ENCODE data around the gene ZKSCAN1.
"Not testable (repeated sequence)": the region's sequence is repeated elsewhere in the genome, so short reads cannot be mapped to it uniquely, and the experiment has no call there.

The ZKSCAN1 gene

GRCh38 chr7:100015232-100016214 lies at the start of gene ZKSCAN1:
TSS of gene ZKSCAN1 (plus strand) at chr7:100015596. CDS start at chr7:100023507, 7,911 bp downstream.
- DNase-seq: peak; percentile 92

GRCh38 chr7:99969298-99969697 lies 46.1 kb upstream of the ZKSCAN1 start:
- no peak for DNase-seq

- DNase-seq: not testable (repeated sequence)
Measured at GRCh38 chr7:99969813-99970212, 45.6 kb upstream of the ZKSCAN1 start.

- DNase-seq: no peak
Measured at GRCh38 chr7:99971242-99971641, 44.2 kb upstream of the ZKSCAN1 start.

GRCh38 chr7:99973817-99974216 lies 41.6 kb upstream of the ZKSCAN1 start:
- not testable (repeated sequence) for DNase-seq

- no peak for DNase-seq
Measured at GRCh38 chr7:99974681-99975080, 40.7 kb upstream of the ZKSCAN1 start.

- DNase-seq: no peak
Measured at GRCh38 chr7:99975782-99976521, 39.4 kb upstream of the ZKSCAN1 start, which contains the start of gene AZGP1. TSS of gene AZGP1 (minus strand) at chr7:99976031. CDS start at chr7:99976020, 11 bp downstream.

- DNase-seq: no peak
Measured at GRCh38 chr7:99976626-99977025, 38.8 kb upstream of the ZKSCAN1 start.

GRCh38 chr7:99979814-99980225 lies 35.6 kb upstream of the ZKSCAN1 start:
- not testable (repeated sequence) for DNase-seq

GRCh38 chr7:99980448-99980872 lies 34.9 kb upstream of the ZKSCAN1 start:
- not testable (repeated sequence) for DNase-seq

GRCh38 chr7:99981066-99981465 lies 34.3 kb upstream of the ZKSCAN1 start:
- DNase-seq: not testable (repeated sequence)

- no peak for DNase-seq
Measured at GRCh38 chr7:99984593-99984992, 30.8 kb upstream of the ZKSCAN1 start.

GRCh38 chr7:99987306-99987705 lies 28.1 kb upstream of the ZKSCAN1 start:
- DNase-seq: not testable (repeated sequence)

- no peak for DNase-seq
Measured at GRCh38 chr7:99987846-99988245, 27.6 kb upstream of the ZKSCAN1 start.

- no peak for DNase-seq
Measured at GRCh38 chr7:99990460-99990852, 24.9 kb upstream of the ZKSCAN1 start.

GRCh38 chr7:99991543-99991942 lies 23.9 kb upstream of the ZKSCAN1 start:
- DNase-seq: not testable (repeated sequence)

- DNase-seq: no peak
Measured at GRCh38 chr7:99992330-99993038, 22.9 kb upstream of the ZKSCAN1 start.

GRCh38 chr7:99994819-99995218 lies 20.6 kb upstream of the ZKSCAN1 start:
- no peak for DNase-seq

GRCh38 chr7:99996755-99997544 lies 18.4 kb upstream of the ZKSCAN1 start:
- DNase-seq: no peak

GRCh38 chr7:99997545-99998137 lies 17.8 kb upstream of the ZKSCAN1 start:
- DNase-seq: no peak

- no peak for DNase-seq
Measured at GRCh38 chr7:100000239-100000638, 15.2 kb upstream of the ZKSCAN1 start.
